CD4-positive, CD25-positive, alpha-beta regulatory T cell (primary cell): ENCODE results near the gene MAP4. TPM values are rescaled to one million over a fixed set of nuclear protein-coding genes. Genes with fewer than 3 reads are reported as not detected.
"Not testable (repeated sequence)": the region's sequence is repeated elsewhere in the genome, so short reads cannot be mapped to it uniquely, and the experiment has no call there.

Experiments used
- ATAC-seq, 2 donors: fragments of 150-1000 bp; cut with Tn5 transposase; one replicate each; pipeline ENCODE4 v1.10.0; 2021; ENCODE audit warnings: low read depth in 2 of 2, moderate number of reproducible peaks in 2 of 2, moderate library complexity in 1 of 2
- DNase-seq, 3 donors: peaks; one replicate each; pipeline versions ENCODE4 v3.0.0 to v3.0.0-alpha.2; 2012 to 2022; ENCODE audit warnings: mixed read lengths in 1 of 3
- H3K27ac ChIP-seq: one replicate; pipeline ENCODE4 v1.7.0; 2013; ENCODE audit warnings: mild to moderate bottlenecking, low read length; ENCODE audit not compliant: insufficient read depth, poor library complexity, severe bottlenecking
- H3K27me3 ChIP-seq: one replicate; pipeline ENCODE4 v1.7.0; 2013; ENCODE audit warnings: low read length; ENCODE audit not compliant: control insufficient read depth, insufficient read depth
- H3K36me3 ChIP-seq: one replicate; pipeline ENCODE4 v1.7.0; 2013; ENCODE audit warnings: mild to moderate bottlenecking, low read length, moderate library complexity; ENCODE audit not compliant: control insufficient read depth, insufficient read depth
- H3K4me1 ChIP-seq: 2 replicates; pipeline ENCODE4 v1.7.0; 2013; ENCODE audit warnings: mild to moderate bottlenecking, low read length; ENCODE audit not compliant: insufficient read depth, control insufficient read depth, poor library complexity, severe bottlenecking
- H3K4me3 ChIP-seq: one replicate; pipeline ENCODE4 v1.7.0; 2013; ENCODE audit warnings: low read depth, mild to moderate bottlenecking, low read length, moderate library complexity
- H3K9me3 ChIP-seq, 2 experiments: 1 replicate in 1 of 2; 2 replicates in 1 of 2; pipeline ENCODE4 v1.7.0; 2013; ENCODE audit warnings: low read length in 2 of 2, mild to moderate bottlenecking in 1 of 2, moderate library complexity in 1 of 2; ENCODE audit not compliant: control insufficient read depth in 2 of 2
- H3K27ac Mint-ChIP-seq, 3 donors: one replicate each; pipeline ENCODE4 v1.8.0; 2020 to 2022; ENCODE audit warnings: mild to moderate bottlenecking in 3 of 3, mixed read lengths in 3 of 3, moderate library complexity in 2 of 3
- H3K27me3 Mint-ChIP-seq: one replicate; pipeline ENCODE4 v1.8.0; 2022; ENCODE audit warnings: mild to moderate bottlenecking, mixed read lengths
- H3K36me3 Mint-ChIP-seq: one replicate; pipeline ENCODE4 v1.8.0; 2020; ENCODE audit warnings: mixed read lengths
- H3K4me1 Mint-ChIP-seq, 4 donors: one replicate each; pipeline ENCODE4 v1.8.0; 2020 to 2022; ENCODE audit warnings: mixed read lengths in 4 of 4, mild to moderate bottlenecking in 1 of 4
- H3K4me3 Mint-ChIP-seq, 4 donors: one replicate each; pipeline ENCODE4 v1.8.0; 2020 to 2022; ENCODE audit warnings: mild to moderate bottlenecking in 4 of 4, mixed read lengths in 4 of 4, moderate library complexity in 3 of 4
- H3K9me3 Mint-ChIP-seq, 7 donors: one replicate each; pipeline ENCODE4 v1.8.0; 2020 to 2022; ENCODE audit warnings: mixed read lengths in 7 of 7, mild to moderate bottlenecking in 3 of 7, moderate library complexity in 2 of 7
- polyA plus RNA-seq, 4 donors: library from polyadenylated mRNA; unstranded; fragments of 300-500 nt; fragmentation: Illumina TruSeq; gene quantifications; one replicate each; pipeline ENCODE4 v1.2.3, GENCODE V29; 2021
- total RNA-seq: library from RNA; stranded (reverse); gene quantifications from one replicate; pipeline ENCODE4 v1.2.3, GENCODE V29; 2022

Gene MAP4
- total and polyA plus RNA-seq, 5 donors from 2014 or later, result 17.0 to 123 (median 22.6) TPM

- peaks cover 44% of the 10 kb centered on the region for H3K36me3 Mint-ChIP-seq
- H3K27me3 Mint-ChIP-seq, result no peaks in the 10 kb centered on the region
- H3K9me3 Mint-ChIP-seq, result no peaks in the 10 kb centered on the region
- H3K4me3 Mint-ChIP-seq, result no peak overlapping the region
- ATAC-seq (no peak), DNase-seq (no peak)
- Histone ChIP-seq H3K9me3 (no peaks in the 10 kb centered on the region), H3K27me3 (no peaks in the 10 kb centered on the region), H3K27ac (no peak overlapping the region), H3K36me3 (peaks cover 23% of the 10 kb centered on the region), H3K4me3 (no peak overlapping the region), H3K4me1 (no peaks in the 10 kb centered on the region)
- peaks cover 0 to 8% (median 2%) of the 10 kb centered on the region in 4 donors for H3K4me1 Mint-ChIP-seq
- no peak overlapping the region for H3K27ac Mint-ChIP-seq
Observed at GRCh38 chr3:47890828-47891612, 125.2 kb downstream of the MAP4 start.

GRCh38 chr3:47890126-47890827 lies 125.9 kb downstream of the MAP4 start:
- H3K4me3 ChIP-seq, result no peak overlapping the region

GRCh38 chr3:47888986-47889757 lies 127.0 kb downstream of the MAP4 start:
- Mint-ChIP-seq H3K4me3 (no peak overlapping the region), H3K27me3 (no peaks in the 10 kb centered on the region), H3K36me3 (peaks cover 42% of the 10 kb centered on the region), H3K27ac (peak overlapping the region in 1 of 3 donors; percentile 45), H3K4me1 (peaks cover 4 to 7% (median 5%) of the 10 kb centered on the region in 4 donors), H3K9me3 (peaks cover 0 to 6% (median 0%) of the 10 kb centered on the region in 7 donors)
- peaks cover 19% of the 10 kb centered on the region for H3K36me3 ChIP-seq
- no peak overlapping the region for H3K27ac ChIP-seq
- no peaks in the 10 kb centered on the region for H3K4me1 ChIP-seq
- H3K27me3 ChIP-seq, result no peaks in the 10 kb centered on the region
- DNase-seq (no peak), ATAC-seq (no peak)
- no peaks in the 10 kb centered on the region for H3K9me3 ChIP-seq
- H3K4me3 ChIP-seq, result no peak overlapping the region

More at GRCh38 chr3:47890126-47890827, 125.9 kb downstream of the MAP4 start:
- ATAC-seq (no peak), DNase-seq (no peak)
- Histone ChIP-seq H3K4me1 (no peaks in the 10 kb centered on the region), H3K27me3 (no peaks in the 10 kb centered on the region), H3K9me3 (no peaks in the 10 kb centered on the region), H3K27ac (no peak overlapping the region), H3K36me3 (peaks cover 20% of the 10 kb centered on the region)
- Mint-ChIP-seq H3K4me3 (no peak overlapping the region), H3K9me3 (peaks cover 0 to 2% (median 0%) of the 10 kb centered on the region in 7 donors), H3K36me3 (peaks cover 38% of the 10 kb centered on the region), H3K4me1 (peaks cover 0 to 8% (median 1%) of the 10 kb centered on the region in 4 donors), H3K27me3 (no peaks in the 10 kb centered on the region), H3K27ac (no peak overlapping the region)

GRCh38 chr3:47887991-47888390 lies 128.2 kb downstream of the MAP4 start:
- not testable (repeated sequence) for H3K9me3 Mint-ChIP-seq, H3K27me3 Mint-ChIP-seq, H3K4me3 Mint-ChIP-seq, H3K4me1 ChIP-seq, H3K4me3 ChIP-seq, DNase-seq, H3K27me3 ChIP-seq, H3K27ac Mint-ChIP-seq, H3K27ac ChIP-seq, ATAC-seq, H3K9me3 ChIP-seq
- Mint-ChIP-seq H3K36me3 (peaks cover 51% of the 10 kb centered on the region), H3K4me1 (peaks cover 4 to 12% (median 7%) of the 10 kb centered on the region in 4 donors)
- peaks cover 19% of the 10 kb centered on the region for H3K36me3 ChIP-seq

GRCh38 chr3:47885168-47885567 lies 131.0 kb downstream of the MAP4 start:
- peak overlapping the region in 1 of 3 donors; percentile 33 for H3K27ac Mint-ChIP-seq
- no peaks in the 10 kb centered on the region for H3K9me3 ChIP-seq
- no peak for ATAC-seq

GRCh38 chr3:47884603-47885002 lies 131.6 kb downstream of the MAP4 start:
- Histone ChIP-seq H3K4me3 (no peak overlapping the region), H3K9me3 (no peaks in the 10 kb centered on the region), H3K27ac (no peak overlapping the region), H3K36me3 (peaks cover 3% of the 10 kb centered on the region), H3K27me3 (no peaks in the 10 kb centered on the region), H3K4me1 (no peaks in the 10 kb centered on the region)
- Mint-ChIP-seq H3K4me1 (peaks cover 4 to 17% (median 8%) of the 10 kb centered on the region in 4 donors), H3K27ac (peak overlapping the region in 2 of 3 donors; percentile 33 to 83), H3K9me3 (peaks cover 0 to 6% (median 0%) of the 10 kb centered on the region in 7 donors), H3K4me3 (no peak overlapping the region), H3K36me3 (peaks cover 36% of the 10 kb centered on the region), H3K27me3 (no peaks in the 10 kb centered on the region)
- ATAC-seq (no peak), DNase-seq (peak in 1 of 3 donors; percentile 29)

More at GRCh38 chr3:47885168-47885567, 131.0 kb downstream of the MAP4 start:
- Histone ChIP-seq H3K4me1 (no peaks in the 10 kb centered on the region), H3K27ac (no peak overlapping the region), H3K27me3 (no peaks in the 10 kb centered on the region), H3K36me3 (peaks cover 3% of the 10 kb centered on the region), H3K4me3 (no peak overlapping the region)
- no peak for DNase-seq
- Mint-ChIP-seq H3K4me3 (no peak overlapping the region), H3K9me3 (peaks cover 0 to 6% (median 0%) of the 10 kb centered on the region in 7 donors), H3K27me3 (no peaks in the 10 kb centered on the region), H3K4me1 (peaks cover 4 to 17% (median 7%) of the 10 kb centered on the region in 4 donors), H3K36me3 (peaks cover 36% of the 10 kb centered on the region)

GRCh38 chr3:47882338-47882737 lies 133.9 kb downstream of the MAP4 start:
- no peaks in the 10 kb centered on the region for H3K27me3 ChIP-seq
- no peaks in the 10 kb centered on the region for H3K27me3 Mint-ChIP-seq
- peaks cover 0 to 6% (median 0%) of the 10 kb centered on the region in 7 donors for H3K9me3 Mint-ChIP-seq
- DNase-seq, result no peak
- H3K36me3 ChIP-seq, result no peaks in the 10 kb centered on the region
- no peak for ATAC-seq
- H3K4me3 ChIP-seq, result no peak overlapping the region
- no peaks in the 10 kb centered on the region for H3K4me1 ChIP-seq
- no peaks in the 10 kb centered on the region for H3K9me3 ChIP-seq
- no peak overlapping the region for H3K27ac Mint-ChIP-seq
- no peak overlapping the region for H3K27ac ChIP-seq
- H3K4me1 Mint-ChIP-seq, result peaks cover 11 to 22% (median 18%) of the 10 kb centered on the region in 4 donors
- H3K36me3 Mint-ChIP-seq, result peaks cover 23% of the 10 kb centered on the region
- H3K4me3 Mint-ChIP-seq, result no peak overlapping the region
